HL-60 (cell line): ENCODE data around the gene FLACC1.
A peak's percentile ranks its signal among the peaks of the same experiment; 100 is the strongest.

Experiments
- DNase-seq, 2 experiments: peaks; one replicate each; pipeline ENCODE4 v3.0.0-alpha.2; 2010 to 2020; ENCODE audit warnings: low read depth in 1 of 2, low spot score in 1 of 2
- H3K27ac ChIP-seq: fragments of 250-450 bp; sonication (Bioruptor Pico); replicated peaks from 2 replicates; pipeline ENCODE4 v1.5.1; 2020; ENCODE audit warnings: mild to moderate bottlenecking, moderate library complexity
- H3K27me3 ChIP-seq: fragments of 250-450 bp; sonication (Bioruptor Pico); 2 replicates; pipeline ENCODE4 v1.5.1; 2021; ENCODE audit warnings: mild to moderate bottlenecking, moderate library complexity; ENCODE audit not compliant: insufficient read depth, poor library complexity, severe bottlenecking
- H3K4me3 ChIP-seq: replicated peaks from 2 replicates; pipeline ENCODE4 v1.5.1; 2011; ENCODE audit warnings: mild to moderate bottlenecking, control low read depth, low read length; ENCODE audit not compliant: insufficient read depth
- GABPA ChIP-seq: IDR thresholded peaks from 2 replicates; pipeline ENCODE4 v1.6.1; 2012; ENCODE audit warnings: low read depth
- POLR2AphosphoS5 ChIP-seq: IDR thresholded peaks from 2 replicates; pipeline ENCODE4 v1.6.1; 2012; ENCODE audit warnings: low read depth
- REST ChIP-seq: IDR thresholded peaks from 2 replicates; pipeline ENCODE4 v1.6.1; 2012; ENCODE audit warnings: low read depth; ENCODE audit not compliant: insufficient replicate concordance
- SPI1 ChIP-seq: IDR thresholded peaks from 2 replicates; pipeline ENCODE4 v1.6.1; 2012; ENCODE audit warnings: low read depth, mild to moderate bottlenecking, borderline replicate concordance
- TF ChIP-seq, protein P1 (sequence below): IDR thresholded peaks from one replicate; pipeline ENCODE4 v1.5.1; 2011; ENCODE audit warnings: low read length, control low read depth, inconsistent platforms; ENCODE audit not compliant: insufficient read depth

Gene FLACC1

GRCh38 chr2:201256082-201256481 is 101.1 kb downstream of the FLACC1 start:
- H3K27ac ChIP-seq: peak overlapping the region; percentile 99
- no peak overlapping the region for H3K4me3 ChIP-seq
- H3K27me3 ChIP-seq: no peaks in the 10 kb centered on the region
- no peak for TF ChIP-seq POLR2AphosphoS5
- TF ChIP-seq SPI1: no peak
- no peak for TF ChIP-seq GABPA
- TF ChIP-seq, protein P1, sequence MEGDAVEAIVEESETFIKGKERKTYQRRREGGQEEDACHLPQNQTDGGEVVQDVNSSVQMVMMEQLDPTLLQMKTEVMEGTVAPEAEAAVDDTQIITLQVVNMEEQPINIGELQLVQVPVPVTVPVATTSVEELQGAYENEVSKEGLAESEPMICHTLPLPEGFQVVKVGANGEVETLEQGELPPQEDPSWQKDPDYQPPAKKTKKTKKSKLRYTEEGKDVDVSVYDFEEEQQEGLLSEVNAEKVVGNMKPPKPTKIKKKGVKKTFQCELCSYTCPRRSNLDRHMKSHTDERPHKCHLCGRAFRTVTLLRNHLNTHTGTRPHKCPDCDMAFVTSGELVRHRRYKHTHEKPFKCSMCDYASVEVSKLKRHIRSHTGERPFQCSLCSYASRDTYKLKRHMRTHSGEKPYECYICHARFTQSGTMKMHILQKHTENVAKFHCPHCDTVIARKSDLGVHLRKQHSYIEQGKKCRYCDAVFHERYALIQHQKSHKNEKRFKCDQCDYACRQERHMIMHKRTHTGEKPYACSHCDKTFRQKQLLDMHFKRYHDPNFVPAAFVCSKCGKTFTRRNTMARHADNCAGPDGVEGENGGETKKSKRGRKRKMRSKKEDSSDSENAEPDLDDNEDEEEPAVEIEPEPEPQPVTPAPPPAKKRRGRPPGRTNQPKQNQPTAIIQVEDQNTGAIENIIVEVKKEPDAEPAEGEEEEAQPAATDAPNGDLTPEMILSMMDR: no peak
- no peak for TF ChIP-seq REST
- DNase-seq: no peak

DNA sequence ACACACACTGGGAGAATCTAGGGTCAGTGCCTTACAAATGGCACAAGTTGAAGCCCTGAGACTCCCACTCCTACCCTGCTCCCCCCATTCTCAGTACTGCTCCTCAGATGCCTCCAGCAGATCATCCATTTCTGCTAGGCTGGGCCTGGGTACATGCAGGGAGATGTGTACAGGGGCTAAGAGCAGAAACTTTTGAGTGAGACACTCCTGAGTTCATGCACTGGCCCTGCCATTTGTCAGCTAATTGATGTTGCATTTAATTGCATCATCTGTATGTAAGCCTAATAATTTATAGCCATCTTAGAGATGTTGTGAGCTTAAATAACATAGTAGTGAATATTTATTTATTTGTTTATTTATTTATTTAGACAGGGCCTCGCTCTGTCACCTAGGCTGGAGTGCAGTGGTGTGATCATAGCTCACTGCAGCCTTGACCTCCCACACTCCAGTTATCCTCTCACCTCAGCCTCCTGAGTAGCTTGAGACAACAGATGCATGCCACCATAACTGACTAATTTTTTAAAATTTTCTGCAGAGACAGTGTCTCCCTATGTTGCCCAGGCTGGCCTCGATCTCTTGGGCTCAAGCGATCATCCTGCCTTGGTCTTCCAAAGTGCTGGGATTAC is 101.6 kb downstream of the FLACC1 start:
- TF ChIP-seq, protein P1: no peak
- no peak for TF ChIP-seq GABPA
- H3K4me3 ChIP-seq: no peak overlapping the region
- no peaks in the 10 kb centered on the region for H3K27me3 ChIP-seq
- peak overlapping the region; percentile 99 for H3K27ac ChIP-seq
- no peak for DNase-seq

- peak in 1 of 2 experiments; percentile 36 for DNase-seq
- no peaks in the 10 kb centered on the region for H3K27me3 ChIP-seq
- TF ChIP-seq SPI1: no peak
- no peak for TF ChIP-seq POLR2AphosphoS5
- no peak overlapping the region for H3K4me3 ChIP-seq
- peak overlapping the region; percentile 58 for H3K27ac ChIP-seq
These were observed 102.9 kb downstream of the FLACC1 start for GRCh38 chr2:201254081-201254730.

DNA sequence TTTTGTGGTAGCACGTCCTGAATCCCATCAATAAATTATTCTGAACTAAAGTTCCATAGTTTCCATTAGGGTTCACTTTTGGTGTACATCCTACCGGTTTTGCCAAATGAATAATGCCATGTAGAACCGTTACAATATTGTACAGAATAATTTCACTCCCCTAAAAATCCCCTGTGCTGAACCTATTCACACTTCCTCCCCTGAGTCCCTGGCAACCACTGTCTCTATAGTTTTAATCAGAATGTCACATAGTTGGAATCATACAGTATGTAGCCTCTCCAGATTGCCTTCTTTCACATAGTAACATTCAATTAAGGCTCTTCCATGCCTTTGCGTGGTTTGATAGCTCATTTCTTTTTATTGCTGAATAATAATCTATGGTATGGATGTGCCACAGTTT is 106.4 kb downstream of the FLACC1 start:
- TF ChIP-seq GABPA (no peak), SPI1 (no peak), REST (no peak), POLR2AphosphoS5 (no peak)
- TF ChIP-seq, protein P1: no peak
- no peaks in the 10 kb centered on the region for H3K27me3 ChIP-seq
- H3K27ac ChIP-seq: no peak overlapping the region
- no peak overlapping the region for H3K4me3 ChIP-seq
- no peak for DNase-seq
